Upper lobe of right lung (tissue), 1 donor: ENCODE results near the gene EFTUD2. TPM values are rescaled to one million over a fixed set of nuclear protein-coding genes. Genes with fewer than 3 reads are reported as not detected.

Source experiments
- ATAC-seq: fragments of 200-7000 bp; cut with Tn5 transposase; one replicate; pipeline ENCODE4 v1.9.1; 2020; ENCODE audit warnings: mild to moderate bottlenecking, moderate library complexity
- DNase-seq: peaks from one replicate; pipeline ENCODE4 v3.0.0-alpha.2; 2020
- H3K27ac ChIP-seq: fragments of 200-600 bp; one replicate; pipeline ENCODE4 v1.8.0; 2022
- H3K27me3 ChIP-seq: fragments of 200-600 bp; one replicate; pipeline ENCODE4 v1.8.0; 2022; ENCODE audit warnings: mild to moderate bottlenecking
- H3K36me3 ChIP-seq: fragments of 200-600 bp; one replicate; pipeline ENCODE4 v1.8.0; 2022
- H3K4me1 ChIP-seq: fragments of 200-600 bp; one replicate; pipeline ENCODE4 v1.8.0; 2022
- H3K4me3 ChIP-seq: fragments of 200-600 bp; one replicate; pipeline ENCODE4 v1.8.0; 2022; ENCODE audit warnings: mild to moderate bottlenecking
- H3K9me3 ChIP-seq: fragments of 200-600 bp; one replicate; pipeline ENCODE4 v1.8.0; 2022
- CTCF ChIP-seq: fragments of 200-600 bp; IDR thresholded peaks from one replicate; pipeline ENCODE4 v1.8.0; 2022; ENCODE audit warnings: antibody characterized with exemption
- intact Hi-C: fragments of 100-400 bp; cut with DNase I; formaldehyde crosslinking; loops from one replicate; pipeline ENCODE4 v1.11.0; 2022
- total RNA-seq: library from RNA; stranded (reverse); fragmentation: NEBNext Ultra II Directional; extraction: Animal tissue kit (Norgen Biotek cat#: 25700); gene quantifications from one replicate; pipeline ENCODE4 v1.2.1, GENCODE V29; 2021
- donor health status: DM: no; HTN: yes; CAD: no; lungs with severe emphysema.

The EFTUD2 gene
- total RNA-seq, 1 donor from 2014 or later = 74.4 TPM

- H3K27ac ChIP-seq = no peak overlapping the region
- ATAC-seq (no peak), DNase-seq (no peak)
These were observed 54.8 kb downstream of the EFTUD2 start for GRCh38 chr17:44844390-44844830.

GRCh38 chr17:44842748-44843147 lies 56.5 kb downstream of the EFTUD2 start:
- no peak for DNase-seq
- H3K36me3 ChIP-seq = no peaks in the 10 kb centered on the region
- H3K27me3 ChIP-seq = no peaks in the 10 kb centered on the region
- no peak overlapping the region for H3K27ac ChIP-seq
- intact Hi-C loops = no loop called here
- no peaks in the 10 kb centered on the region for H3K9me3 ChIP-seq
- H3K4me1 ChIP-seq = no peaks in the 10 kb centered on the region
- no peak for ATAC-seq
- no peak for TF ChIP-seq CTCF
- H3K4me3 ChIP-seq = no peak overlapping the region

More at GRCh38 chr17:44844390-44844830, 54.8 kb downstream of the EFTUD2 start:
- H3K36me3 ChIP-seq = no peaks in the 10 kb centered on the region
- no peak overlapping the region for H3K4me3 ChIP-seq
- no peaks in the 10 kb centered on the region for H3K9me3 ChIP-seq
- intact Hi-C loops = no loop called here
- no peaks in the 10 kb centered on the region for H3K4me1 ChIP-seq
- no peaks in the 10 kb centered on the region for H3K27me3 ChIP-seq
- no peak for TF ChIP-seq CTCF

GRCh38 chr17:44840936-44841335 lies 58.3 kb downstream of the EFTUD2 start:
- no peak for ATAC-seq
- intact Hi-C loops = no loop called here
- no peak overlapping the region for H3K27ac ChIP-seq
- no peaks in the 10 kb centered on the region for H3K27me3 ChIP-seq
- no peak for DNase-seq
- no peak overlapping the region for H3K4me3 ChIP-seq
- H3K9me3 ChIP-seq = no peaks in the 10 kb centered on the region
- TF ChIP-seq CTCF = no peak
- no peaks in the 10 kb centered on the region for H3K36me3 ChIP-seq
- no peaks in the 10 kb centered on the region for H3K4me1 ChIP-seq

- Histone ChIP-seq H3K27me3 (no peaks in the 10 kb centered on the region), H3K36me3 (no peaks in the 10 kb centered on the region), H3K4me3 (no peak overlapping the region), H3K27ac (no peak overlapping the region), H3K9me3 (no peaks in the 10 kb centered on the region), H3K4me1 (no peaks in the 10 kb centered on the region)
- intact Hi-C loops = no loop called here
- DNase-seq (no peak), ATAC-seq (no peak)
- no peak for TF ChIP-seq CTCF
These were observed 59.0 kb downstream of the EFTUD2 start for GRCh38 chr17:44840274-44840673.

- no peak for TF ChIP-seq CTCF
- H3K4me1 ChIP-seq = no peaks in the 10 kb centered on the region
- H3K27me3 ChIP-seq = peaks cover 12% of the 10 kb centered on the region
- ATAC-seq = no peak
- no peak overlapping the region for H3K4me3 ChIP-seq
- no peak for DNase-seq
- H3K36me3 ChIP-seq = no peaks in the 10 kb centered on the region
- no peaks in the 10 kb centered on the region for H3K9me3 ChIP-seq
- intact Hi-C loops = no loop called here
- H3K27ac ChIP-seq = no peak overlapping the region
These were observed 62.0 kb downstream of the EFTUD2 start for GRCh38 chr17:44837196-44837595.

- intact Hi-C loops = no loop called here
- no peaks in the 10 kb centered on the region for H3K36me3 ChIP-seq
- ATAC-seq = no peak
- no peaks in the 10 kb centered on the region for H3K9me3 ChIP-seq
- peaks cover 47% of the 10 kb centered on the region for H3K27me3 ChIP-seq
- no peak for TF ChIP-seq CTCF
- H3K4me1 ChIP-seq = no peaks in the 10 kb centered on the region
- no peak overlapping the region for H3K27ac ChIP-seq
- H3K4me3 ChIP-seq = no peak overlapping the region
- DNase-seq = no peak
These were observed 66.4 kb downstream of the EFTUD2 start for GRCh38 chr17:44832805-44833204.
